A172 (cell line): ENCODE results near the gene HIRA. TPM values are rescaled to one million over a fixed set of nuclear protein-coding genes. Genes with fewer than 3 reads are reported as not detected.
"Not testable (repeated sequence)": the region's sequence is repeated elsewhere in the genome, so short reads cannot be mapped to it uniquely, and the experiment has no call there.

Experiments used
- DNase-seq: peaks from one replicate; pipeline ENCODE4 v3.0.0-alpha.2; 2015; ENCODE audit warnings: low spot score
- total RNA-seq: library from RNA; depleted of rRNA; stranded (reverse); fragments of >200 nt; shearing (Covaris generic); gene quantifications from 2 replicates; pipeline ENCODE4 v1.2.3, GENCODE V29; 2014

Gene HIRA
- total RNA-seq, 1 experiment from 2014 or later = 11.7 TPM

DNA sequence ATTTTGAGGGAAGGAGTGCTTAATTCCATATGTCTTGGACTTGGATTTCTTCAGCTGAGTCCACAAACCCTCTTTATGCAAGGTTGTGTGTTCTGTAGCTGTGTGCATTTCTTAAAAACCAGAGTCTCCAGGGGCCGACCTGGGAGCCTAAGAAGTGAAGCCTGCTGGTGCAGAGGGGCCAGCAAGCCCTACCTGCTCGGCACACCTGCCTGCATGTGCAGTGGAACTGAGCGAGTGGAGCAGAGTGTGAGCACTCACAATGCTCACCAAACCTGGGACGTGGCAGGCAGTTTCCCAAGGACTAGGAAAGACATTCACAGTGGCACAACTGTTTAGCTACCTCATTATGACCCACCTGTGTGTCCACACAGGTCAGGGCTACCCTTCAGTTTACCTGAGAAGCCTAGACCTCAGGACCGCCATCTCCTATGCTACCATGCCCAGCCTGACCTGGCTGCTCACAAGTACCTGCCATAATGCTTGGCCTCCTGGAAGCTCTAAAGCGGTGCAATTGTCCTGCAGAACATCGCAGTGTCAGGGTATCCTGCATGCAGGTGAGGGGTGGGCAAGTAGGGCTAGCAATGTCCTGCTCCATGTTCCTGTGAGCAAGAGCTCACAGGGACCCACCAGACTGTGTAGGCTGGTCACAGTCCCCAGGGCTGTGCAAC is 12.1 kb upstream of the HIRA start:
- DNase-seq = no peak

- DNase-seq = no peak
These were observed 10.6 kb upstream of the HIRA start for GRCh38 chr22:19442166-19442565.

DNA sequence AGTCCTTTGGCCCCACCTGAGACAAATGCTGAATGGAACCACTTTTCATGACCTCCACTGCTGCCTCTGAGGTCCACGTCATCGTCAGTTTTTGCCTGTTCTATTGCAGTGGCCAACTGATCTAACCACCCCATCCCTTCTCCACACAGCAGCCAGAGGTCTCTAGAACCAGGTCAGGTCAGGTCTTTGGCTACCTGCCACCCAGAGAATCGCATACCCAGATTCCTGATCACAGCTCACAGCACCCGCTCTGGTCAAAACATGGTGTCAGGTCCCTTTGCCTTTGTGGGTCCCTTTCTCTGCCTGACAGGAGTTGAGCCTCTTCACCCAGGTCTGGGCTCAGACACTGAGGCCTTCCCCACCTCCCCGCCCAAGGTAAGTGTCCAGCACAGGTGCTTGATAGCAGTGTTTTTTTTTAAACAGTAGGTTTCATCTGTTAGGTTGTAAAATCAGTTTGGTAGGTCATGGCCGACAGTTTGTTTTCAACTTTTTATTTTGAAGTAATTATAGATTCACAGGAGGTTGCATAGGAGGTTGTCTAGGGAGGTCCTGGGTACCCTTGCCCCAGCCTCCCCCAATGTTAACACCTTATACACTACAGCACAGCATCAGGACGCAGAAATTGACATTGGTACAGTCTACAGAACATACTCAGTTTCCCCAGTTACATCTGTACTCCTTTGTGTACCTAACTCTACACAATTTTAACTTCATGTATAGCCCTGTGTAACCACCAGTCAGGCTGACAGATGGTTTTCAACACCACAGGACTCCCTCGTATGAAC is 9.1 kb upstream of the HIRA start:
- no peak for DNase-seq

DNA sequence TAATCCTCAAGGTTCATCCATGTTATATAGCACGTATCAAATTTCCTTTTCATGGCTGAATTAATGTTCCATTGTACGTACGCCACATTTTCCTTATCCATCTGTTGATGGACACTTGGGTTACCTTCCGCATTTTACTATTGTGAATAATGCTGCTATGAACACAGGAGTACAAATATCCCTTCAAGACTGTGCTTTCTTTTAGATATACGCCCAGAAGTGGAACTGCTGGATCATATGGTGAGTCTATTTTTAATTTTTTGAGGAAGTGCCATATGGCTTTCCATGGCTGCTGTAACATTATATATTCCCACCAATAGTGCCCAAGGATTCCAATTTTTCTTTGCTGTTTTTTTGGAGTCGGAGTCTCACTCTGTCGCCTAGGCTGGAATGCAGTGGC is 6.8 kb upstream of the HIRA start:
- no peak for DNase-seq

DNA sequence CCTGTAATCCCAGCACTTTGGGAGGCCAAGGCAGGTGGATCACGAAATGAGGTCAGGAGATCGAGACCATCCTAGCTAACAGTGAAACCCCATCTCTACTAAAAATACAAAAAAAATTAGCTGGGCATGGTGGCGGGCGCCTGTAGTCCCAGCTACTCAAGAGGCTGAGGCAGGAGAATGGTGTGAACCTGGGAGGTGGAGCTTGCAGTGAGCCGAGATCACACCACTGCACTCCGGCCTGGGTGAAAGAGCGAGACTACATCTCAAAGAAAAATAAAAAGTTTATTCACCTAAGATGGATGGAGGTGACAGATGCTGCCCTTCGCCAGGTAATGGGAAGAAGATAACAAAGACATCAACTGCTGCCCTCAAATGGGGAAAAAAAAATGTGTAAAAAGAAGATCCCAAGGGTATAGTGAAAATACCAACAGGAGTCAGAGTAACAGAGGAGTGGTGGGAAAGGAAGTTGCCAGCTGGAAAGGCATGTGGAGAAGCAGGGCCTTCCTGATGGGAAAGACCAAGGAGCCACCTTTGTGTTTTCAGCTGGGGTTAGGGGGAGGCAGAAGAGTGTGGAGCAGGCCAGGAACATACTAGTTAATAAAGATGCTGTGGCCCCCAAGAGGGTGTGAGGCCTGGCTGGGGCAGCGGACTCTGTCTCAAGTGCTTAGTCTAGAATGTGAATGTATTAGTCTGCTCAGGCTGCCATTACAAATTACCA is 5.1 kb upstream of the HIRA start:
- DNase-seq = not testable (repeated sequence)

GRCh38 chr22:19434829-19435580 is 3.5 kb upstream of the HIRA start:
- DNase-seq = no peak

- DNase-seq = no peak
These were observed 2.9 kb upstream of the HIRA start for GRCh38 chr22:19434401-19434800.

DNA sequence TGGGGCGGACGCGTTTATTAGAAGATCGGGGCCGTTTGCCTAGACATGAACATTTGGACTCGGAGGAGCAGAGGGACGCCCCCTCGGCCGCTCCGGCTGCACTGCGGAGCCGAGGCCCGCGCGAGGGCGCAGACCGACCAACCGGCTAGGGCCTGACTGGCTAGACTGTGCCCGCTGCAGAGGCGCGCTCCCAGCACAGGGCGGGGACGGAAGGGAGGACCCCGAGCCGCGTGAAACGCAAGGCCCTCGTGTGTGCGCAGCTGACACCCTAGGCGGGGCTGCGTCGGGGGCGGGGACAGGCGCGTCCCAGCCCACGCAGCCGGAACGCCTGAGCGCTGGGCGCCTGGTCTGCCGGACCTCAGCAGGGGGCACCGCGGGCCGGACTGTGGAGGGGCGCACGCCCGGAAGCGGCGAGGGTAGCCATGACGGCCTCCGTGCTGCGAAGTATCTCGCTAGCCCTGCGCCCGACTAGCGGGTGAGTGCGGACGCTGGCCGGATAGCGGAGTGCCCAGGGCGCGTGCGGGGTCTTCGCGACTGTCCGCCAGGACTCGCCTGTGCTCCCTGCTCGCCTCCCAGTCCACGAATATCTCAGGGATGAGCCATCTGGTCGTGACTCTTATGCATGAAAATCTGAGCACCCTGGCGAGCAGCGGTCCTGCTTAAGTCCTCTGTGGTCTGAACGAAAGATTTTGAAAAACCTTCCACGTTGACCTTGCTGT is 759 bp upstream of the HIRA start, which contains the start of gene MRPL40:
Gene MRPL40, plus strand, starts transcription at position 413 of the 719 bp plus-strand sequence. Its CDS starts 10 bp downstream, at position 423.
- DNase-seq = peak; percentile 68

- DNase-seq = no peak
These were observed 517 bp downstream of the HIRA start for GRCh38 chr22:19430890-19431541.

DNA sequence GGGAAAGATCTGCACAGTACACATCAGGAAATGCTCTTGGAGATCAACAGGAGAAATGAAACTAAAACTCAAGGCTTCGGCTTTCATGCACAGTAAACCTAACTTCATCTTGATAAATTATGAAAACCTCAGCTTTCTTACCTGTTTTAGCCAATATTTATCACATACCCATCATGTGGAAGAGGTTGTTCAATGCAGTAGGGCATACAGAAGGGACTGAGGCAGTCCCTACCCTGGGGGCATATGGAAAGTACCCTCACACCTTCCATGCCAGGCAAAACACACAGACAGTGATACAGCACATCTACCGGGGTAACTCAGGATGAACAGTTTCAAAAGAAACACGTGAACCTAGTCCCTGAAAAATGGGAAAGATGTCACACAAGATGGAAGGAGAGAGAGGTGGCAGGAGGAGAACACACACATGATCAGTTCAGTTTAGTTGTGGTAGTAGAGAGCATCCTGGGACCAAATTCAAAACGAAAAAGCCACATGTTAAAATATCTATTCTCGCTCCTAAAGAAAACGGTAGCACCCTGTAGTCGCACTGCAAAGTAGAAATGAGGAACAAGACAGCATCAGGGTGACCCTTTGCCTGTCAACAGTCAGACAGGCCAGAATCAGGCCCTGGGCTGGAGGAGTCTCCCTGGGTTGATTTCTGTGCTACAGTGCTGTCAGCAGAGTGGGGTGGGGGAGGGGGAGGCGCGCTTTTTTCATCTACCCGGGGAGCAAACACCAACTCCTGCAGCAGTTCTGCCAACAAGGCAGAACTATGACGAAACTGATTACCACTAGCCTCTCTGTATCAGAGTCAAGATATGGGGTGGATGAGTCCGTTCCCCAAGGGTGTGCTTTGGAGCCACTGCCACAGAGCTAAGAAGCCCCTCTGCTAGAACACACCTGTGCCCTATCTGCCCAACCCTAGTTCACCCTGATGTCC is 1.3 kb downstream of the HIRA start:
- DNase-seq = peak; percentile 11

DNA sequence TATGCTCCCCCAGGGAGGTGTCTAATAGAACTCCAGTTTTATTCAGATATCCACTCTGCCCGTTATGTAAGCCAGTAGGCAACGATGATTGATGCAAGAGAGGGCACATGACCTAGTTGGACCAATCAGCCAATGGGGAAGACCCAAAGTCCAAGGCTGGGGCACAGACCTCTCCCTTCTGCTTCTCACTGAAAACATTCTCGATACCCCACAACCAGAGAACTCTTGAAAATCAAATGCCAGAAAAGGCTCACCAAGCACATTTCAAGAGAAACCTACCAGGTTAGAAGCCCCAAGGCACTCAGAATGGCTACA is 7.4 kb downstream of the HIRA start:
- DNase-seq = no peak

- DNase-seq = no peak
These were observed 8.9 kb downstream of the HIRA start for GRCh38 chr22:19422440-19423301.

- DNase-seq = no peak
These were observed 11.2 kb downstream of the HIRA start for GRCh38 chr22:19420321-19420720.

GRCh38 chr22:19419464-19420178 is 11.9 kb downstream of the HIRA start:
- DNase-seq = no peak

DNA sequence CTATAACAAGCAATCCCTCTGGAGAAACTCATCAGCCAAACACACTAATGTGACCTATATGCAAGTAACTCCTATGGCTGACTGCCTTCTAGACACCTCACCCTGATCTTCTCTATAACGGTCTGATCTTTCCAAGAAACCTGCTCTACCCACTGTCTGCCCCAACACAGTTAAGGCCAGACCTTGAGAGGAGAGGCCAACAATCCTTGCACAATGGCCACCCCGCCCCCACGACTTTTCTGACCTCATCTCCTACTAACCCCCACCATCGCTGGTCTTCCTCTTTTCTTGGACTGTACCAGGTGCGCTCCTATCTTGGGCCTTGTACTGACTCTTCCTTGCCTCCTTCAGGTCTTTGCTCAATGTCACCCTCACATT is 12.5 kb downstream of the HIRA start:
- DNase-seq = no peak

GRCh38 chr22:19412923-19413322 is 18.6 kb downstream of the HIRA start:
- no peak for DNase-seq

GRCh38 chr22:19412478-19412877 is 19.1 kb downstream of the HIRA start:
- DNase-seq = no peak

DNA sequence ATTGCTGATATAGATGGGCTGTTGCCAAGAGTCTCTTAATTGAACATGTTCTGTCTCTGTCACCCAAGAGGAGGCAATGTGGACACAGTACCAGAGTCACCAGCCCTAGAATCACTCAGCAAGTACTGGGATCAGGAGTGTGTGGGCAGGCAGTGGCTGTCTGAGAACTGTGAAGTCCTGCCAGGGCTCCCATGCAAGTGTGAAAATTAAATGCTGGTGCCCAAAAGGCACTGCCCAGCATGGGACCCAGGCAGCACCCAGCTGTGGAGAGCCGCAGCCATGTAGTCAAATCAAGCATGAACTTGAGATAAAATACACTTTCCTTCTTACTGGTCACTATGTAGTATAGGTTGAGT is 19.9 kb downstream of the HIRA start:
- DNase-seq = no peak
